HepG2 (cell line): ENCODE results near the gene CTNNA1. TPM values are rescaled to one million over a fixed set of nuclear protein-coding genes. Genes with fewer than 3 reads are reported as not detected.

Experiments used
- ARNT ChIP-seq: fragments of 450-650 bp; IDR thresholded peaks from 2 replicates; pipeline ENCODE4 v1.6.1; 2017
- CSRNP1 ChIP-seq: sonication (generic); formaldehyde crosslinking; IDR thresholded peaks from 2 replicates; pipeline ENCODE4 v1.8.1; 2023; ENCODE audit warnings: mild to moderate bottlenecking, missing genetic modification reagents
- FIP1L1 ChIP-seq: fragments of 200-400 bp; formaldehyde crosslinking; IDR thresholded peaks from 2 replicates; pipeline ENCODE4 v1.6.1; 2018; ENCODE audit warnings: low read depth, mild to moderate bottlenecking, low read length, moderate library complexity, borderline replicate concordance; ENCODE audit not compliant: insufficient read depth
- FOXM1 ChIP-seq: sonication (generic); formaldehyde crosslinking; IDR thresholded peaks from 2 replicates; pipeline ENCODE4 v1.5.0; 2020; ENCODE audit warnings: missing genetic modification reagents
- GZF1 ChIP-seq: sonication (generic); formaldehyde crosslinking; IDR thresholded peaks from 2 replicates; pipeline ENCODE4 v1.5.1; 2020; ENCODE audit warnings: mild to moderate bottlenecking, missing genetic modification reagents
- HNF4G ChIP-seq, 2 experiments: sonication (generic) in 1 of 2; formaldehyde crosslinking in 1 of 2; IDR thresholded peaks; 2 replicates each; pipeline versions ENCODE4 v1.4.0 to v1.6.1; 2011 to 2020; ENCODE audit warnings: borderline replicate concordance in 2 of 2, low read depth in 2 of 2, mild to moderate bottlenecking in 2 of 2, low read length in 1 of 2, missing genetic modification reagents in 1 of 2, moderate library complexity in 1 of 2
- HNRNPLL ChIP-seq: fragments of 200-400 bp; formaldehyde crosslinking; IDR thresholded peaks from 2 replicates; pipeline ENCODE4 v1.6.1; 2017; ENCODE audit warnings: mild to moderate bottlenecking, low read depth, low read length; ENCODE audit not compliant: poor library complexity, severe bottlenecking
- HOXA3 ChIP-seq: sonication (generic); formaldehyde crosslinking; IDR thresholded peaks from 2 replicates; pipeline ENCODE4 v1.5.0; 2020; ENCODE audit warnings: missing genetic modification reagents
- JUN ChIP-seq: sonication (generic); formaldehyde crosslinking; IDR thresholded peaks from 2 replicates; pipeline ENCODE4 v1.4.0; 2020; ENCODE audit warnings: mild to moderate bottlenecking, missing genetic modification reagents
- KMT2A ChIP-seq: sonication (generic); formaldehyde crosslinking; IDR thresholded peaks from 2 replicates; pipeline ENCODE4 v1.4.0; 2020; ENCODE audit warnings: missing genetic modification reagents
- MAX ChIP-seq: IDR thresholded peaks from 2 replicates; pipeline ENCODE4 v1.6.1; 2012; ENCODE audit warnings: inconsistent platforms
- MEIS1 ChIP-seq: sonication (generic); formaldehyde crosslinking; IDR thresholded peaks from 2 replicates; pipeline ENCODE4 v1.9.0; 2021; ENCODE audit warnings: mild to moderate bottlenecking, missing genetic modification reagents, moderate library complexity, borderline replicate concordance
- NFRKB ChIP-seq: fragments of 450-650 bp; IDR thresholded peaks from 2 replicates; pipeline ENCODE4 v1.6.1; 2017
- NR1H2 ChIP-seq: sonication (generic); formaldehyde crosslinking; IDR thresholded peaks from 2 replicates; pipeline ENCODE4 v1.8.1; 2022; ENCODE audit warnings: low read depth, missing genetic modification reagents, borderline replicate concordance
- RBM22 ChIP-seq: fragments of 200-400 bp; formaldehyde crosslinking; optimal IDR thresholded peaks from 2 replicates; pipeline ENCODE3; 2017; ENCODE audit warnings: mild to moderate bottlenecking, low read length, moderate library complexity
- RFX1 ChIP-seq: fragments of 450-650 bp; IDR thresholded peaks from 2 replicates; pipeline ENCODE4 v1.6.1; 2017
- SOX13 ChIP-seq, 3 experiments: fragments of 450-650 bp in 1 of 3; sonication (generic) in 1 of 3; formaldehyde crosslinking in 1 of 3; IDR thresholded peaks in 2 of 3; conservative IDR thresholded peaks in 1 of 3; 2 replicates each; pipeline versions ENCODE4 v1.5.0 to v1.6.1; 2016 to 2020; ENCODE audit warnings: antibody characterized with exemption in 1 of 3, mild to moderate bottlenecking in 1 of 3, missing compliant biosample characterization in 1 of 3, missing genetic modification reagents in 1 of 3, moderate library complexity in 1 of 3
- SPEN ChIP-seq: sonication (generic); formaldehyde crosslinking; IDR thresholded peaks from 2 replicates; pipeline ENCODE4 v1.5.1; 2020; ENCODE audit warnings: low read depth, mild to moderate bottlenecking, missing genetic modification reagents
- ZBTB38 ChIP-seq: sonication (generic); formaldehyde crosslinking; IDR thresholded peaks from 2 replicates; pipeline ENCODE4 v1.5.1; 2020; ENCODE audit warnings: mild to moderate bottlenecking, missing genetic modification reagents
- ZFAT ChIP-seq: sonication (generic); formaldehyde crosslinking; conservative IDR thresholded peaks from 2 replicates; pipeline ENCODE4 v1.8.1; 2023; ENCODE audit warnings: missing genetic modification reagents, inconsistent platforms
- ZKSCAN5 ChIP-seq: sonication (generic); formaldehyde crosslinking; IDR thresholded peaks from 2 replicates; pipeline ENCODE4 v1.5.1; 2020; ENCODE audit warnings: mild to moderate bottlenecking, missing genetic modification reagents
- ZNF24 ChIP-seq: fragments of 450-650 bp; IDR thresholded peaks from 2 replicates; pipeline ENCODE4 v1.6.1; 2017; ENCODE audit warnings: antibody characterized with exemption, mild to moderate bottlenecking
- ZNF335 ChIP-seq: sonication (generic); formaldehyde crosslinking; IDR thresholded peaks from 2 replicates; pipeline ENCODE4 v1.4.0; 2020; ENCODE audit warnings: missing genetic modification reagents
- ZNF496 ChIP-seq: sonication (generic); formaldehyde crosslinking; IDR thresholded peaks from 2 replicates; pipeline ENCODE4 v1.8.1; 2023; ENCODE audit warnings: mild to moderate bottlenecking, moderate library complexity, missing genetic modification reagents; ENCODE audit not compliant: insufficient replicate concordance
- ZNF547 ChIP-seq: sonication (generic); formaldehyde crosslinking; IDR thresholded peaks from 2 replicates; pipeline ENCODE4 v1.5.1; 2020; ENCODE audit warnings: mild to moderate bottlenecking, missing genetic modification reagents
- ZNF572 ChIP-seq: sonication (generic); formaldehyde crosslinking; IDR thresholded peaks from 2 replicates; pipeline ENCODE4 v1.5.1; 2020; ENCODE audit warnings: mild to moderate bottlenecking, missing genetic modification reagents
- ZNF710 ChIP-seq: sonication (generic); formaldehyde crosslinking; IDR thresholded peaks from 2 replicates; pipeline ENCODE4 v1.5.0; 2020; ENCODE audit warnings: mild to moderate bottlenecking, missing genetic modification reagents, borderline replicate concordance
- ZNF775 ChIP-seq: sonication (generic); formaldehyde crosslinking; IDR thresholded peaks from 2 replicates; pipeline ENCODE4 v1.4.0; 2020; ENCODE audit warnings: missing genetic modification reagents, mild to moderate bottlenecking, moderate library complexity, borderline replicate concordance
- ZNF792 ChIP-seq: IDR thresholded peaks from 2 replicates; pipeline ENCODE4 v1.6.1; 2016
- polyA plus RNA-seq, 8 experiments: library from polyadenylated mRNA; depleted of rRNA in 3 of 8; stranded (reverse) in 7 of 8; unstranded in 1 of 8; fragments of >200 nt; fragmentation: Illumina TruSeq in 4 of 8; extraction: Trizol in 4 of 8; gene quantifications; 2 replicates each; pipeline versions ENCODE4 v1.2.1 to v1.2.3, GENCODE V29; 2011 to 2016; ENCODE audit warnings: low read depth in 4 of 8, missing spikeins in 1 of 8, mixed read lengths in 1 of 8; ENCODE audit not compliant: insufficient read depth in 1 of 8
- total RNA-seq, 5 experiments: library from RNA; depleted of rRNA; stranded (reverse); fragments of >200 nt; fragmentation: Illumina TruSeq; extraction: Trizol; gene quantifications; 2 replicates each; pipeline ENCODE4 v1.2.3, GENCODE V29; 2016; ENCODE audit warnings: low read depth in 1 of 5

Gene CTNNA1
- total and polyA plus RNA-seq, 2 of the 13 experiments (the other 11 are each of a cell fraction or from before 2014, with no cell fraction given): 66.8 to 162 TPM

- no peak for TF ChIP-seq RBM22
- TF ChIP-seq GZF1 (CRISPR knock-in tag): no peak
- TF ChIP-seq FIP1L1: no peak
- no peak for TF ChIP-seq JUN (CRISPR knock-in tag)
- TF ChIP-seq ZNF775: 0 out of 2 replicates have a peak, but pooled peaks have one; percentile 10
- TF ChIP-seq ZNF547 (CRISPR knock-in tag): no peak
- TF ChIP-seq ZNF710 (CRISPR knock-in tag): peak; percentile 56; the same call in 1 of the 2 replicates
- no peak for TF ChIP-seq FOXM1 (CRISPR knock-in tag)
- TF ChIP-seq NFRKB: no peak
- TF ChIP-seq CSRNP1 (CRISPR knock-in tag): no peak
- TF ChIP-seq ZBTB38 (CRISPR knock-in tag): no peak
- 0 out of 2 replicates have a peak, but pooled peaks have one; percentile 47 for TF ChIP-seq SPEN (CRISPR knock-in tag)
- no peak for TF ChIP-seq ZNF24
- no peak for TF ChIP-seq ZNF572 (CRISPR knock-in tag)
- TF ChIP-seq ZNF792 (CRISPR knock-in tag): 0 out of 2 replicates have a peak, but pooled peaks have one; percentile 19
- TF ChIP-seq ARNT: no peak
- TF ChIP-seq KMT2A (CRISPR knock-in tag): no peak
- no peak for TF ChIP-seq MEIS1
- TF ChIP-seq ZKSCAN5 (CRISPR knock-in tag): no peak
- no peak for TF ChIP-seq ZNF496
- peak; percentile 73 for TF ChIP-seq HOXA3 (CRISPR knock-in tag)
- TF ChIP-seq HNF4G (IDR thresholded peaks at IDR 0.05; ENCODE audit: borderline replicate concordance, low read depth, low read length): peak; percentile 95
- peak; percentile 82; the same call in 1 of the 2 replicates for TF ChIP-seq HNF4G (CRISPR knock-in tag; IDR thresholded peaks at IDR 0.05; ENCODE audit: borderline replicate concordance, low read depth)
- TF ChIP-seq ZNF335 (CRISPR knock-in tag): no peak
- no peak for TF ChIP-seq RFX1
- TF ChIP-seq ZFAT (CRISPR knock-in tag): no peak
- TF ChIP-seq HNRNPLL: no peak
- peak; percentile 87 for TF ChIP-seq MAX
- no peak for TF ChIP-seq NR1H2 (CRISPR knock-in tag)
- TF ChIP-seq SOX13 (IDR thresholded peaks at IDR 0.05): no peak
- TF ChIP-seq SOX13 (CRISPR knock-in tag; conservative IDR thresholded peaks at IDR 0.05 in 1 of 2, IDR thresholded peaks at IDR 0.05 in 1 of 2): peak in 1 of 2 experiments; percentile 46; a peak in 2 of 4 replicates
Measured at GRCh38 chr5:138725818-138726416, 27.3 kb upstream of the CTNNA1 start (continued).
